HEK293 (cell line): ENCODE data around the gene PAIP1.

Experiments
- YY1 ChIP-seq: fragments of 450-650 bp; formaldehyde crosslinking; IDR thresholded peaks from 2 replicates; pipeline ENCODE4 v1.5.1; 2018; ENCODE audit warnings: missing biosample characterization, missing genetic modification characterization
- ZNF274 ChIP-seq, 2 experiments: fragments of 200-500 bp in 1 of 2; fragments of 450-650 bp in 1 of 2; sonication (Bioruptor generic) in 1 of 2; formaldehyde crosslinking in 1 of 2; IDR thresholded peaks; 2 replicates each; pipeline versions ENCODE4 v1.5.1 to v1.6.1; 2014 to 2016; ENCODE audit warnings: borderline replicate concordance in 1 of 2, inconsistent platforms in 1 of 2, low read length in 1 of 2, missing biosample characterization in 1 of 2, missing genetic modification characterization in 1 of 2
- ZNF530 ChIP-seq: fragments of 450-650 bp; formaldehyde crosslinking; IDR thresholded peaks from 2 replicates; pipeline ENCODE4 v1.5.1; 2016; ENCODE audit warnings: low read depth, missing biosample characterization, missing genetic modification characterization
- ZNF792 ChIP-seq: fragments of 450-650 bp; formaldehyde crosslinking; IDR thresholded peaks from 2 replicates; pipeline ENCODE4 v1.5.1; 2016; ENCODE audit warnings: missing biosample characterization, missing genetic modification characterization
- ZSCAN30 ChIP-seq: fragments of 450-650 bp; IDR thresholded peaks from 2 replicates; pipeline ENCODE4 v1.5.1; 2018; ENCODE audit warnings: missing biosample characterization, mild to moderate bottlenecking, missing genetic modification characterization, moderate library complexity
- TF ChIP-seq, protein P1 (sequence below): fragments of 450-650 bp; formaldehyde crosslinking; IDR thresholded peaks from 2 replicates; pipeline ENCODE4 v1.5.1; 2016; ENCODE audit warnings: missing biosample characterization, missing genetic modification characterization
- TF ChIP-seq, protein P2 (sequence below): fragments of 450-650 bp; formaldehyde crosslinking; IDR thresholded peaks from 2 replicates; pipeline ENCODE4 v1.5.1; 2016; ENCODE audit warnings: missing biosample characterization, missing genetic modification characterization
- TF ChIP-seq, protein P3 (sequence below): fragments of 450-650 bp; formaldehyde crosslinking; IDR thresholded peaks from 2 replicates; pipeline ENCODE4 v1.5.1; 2016; ENCODE audit warnings: missing biosample characterization, missing genetic modification characterization
- TF ChIP-seq, protein P4 (sequence below): fragments of 450-650 bp; formaldehyde crosslinking; IDR thresholded peaks from 2 replicates; pipeline ENCODE4 v1.5.1; 2016; ENCODE audit warnings: missing biosample characterization, missing genetic modification characterization

DNA sequence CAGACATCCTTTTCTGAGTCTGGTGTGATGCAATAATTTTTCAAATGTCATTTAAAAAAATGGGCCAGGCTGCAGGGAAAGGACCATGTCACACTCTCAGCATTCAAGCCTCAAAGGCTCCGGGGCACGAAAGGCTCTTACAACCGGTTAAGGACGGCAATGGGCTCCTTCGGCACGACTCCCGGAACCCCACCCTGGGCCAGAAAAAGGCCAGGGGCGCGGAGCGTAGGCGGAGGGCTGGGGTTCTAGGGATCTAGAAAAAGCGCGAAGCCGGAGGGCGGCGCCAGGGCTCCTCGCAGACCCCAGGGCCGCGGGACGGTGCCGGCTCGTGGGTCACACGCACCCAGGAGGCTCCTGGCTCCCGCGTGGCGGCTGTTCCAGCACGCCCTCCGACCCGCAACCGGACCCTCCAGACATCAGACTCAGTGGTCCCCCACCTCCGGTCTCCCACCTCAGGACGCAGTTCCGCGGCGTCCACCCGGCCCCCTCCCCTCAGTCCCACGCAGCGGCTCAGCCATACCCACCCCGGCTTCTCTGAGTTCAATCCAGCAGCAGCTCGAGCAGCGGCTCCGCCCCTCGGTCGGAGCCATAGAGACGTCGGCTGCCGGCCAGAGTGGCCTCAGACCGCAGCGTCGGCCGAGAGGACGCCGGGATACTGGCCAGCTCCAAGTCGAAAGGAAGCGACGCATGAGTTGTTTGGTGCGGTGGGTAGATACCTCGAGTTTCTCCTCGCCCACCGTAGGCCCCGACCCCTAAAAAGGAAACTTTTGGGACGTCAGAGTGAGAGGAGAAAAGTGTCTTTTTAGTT lies 73.4 kb downstream of the PAIP1 start, which contains the start of gene TMEM267:
- TF ChIP-seq, protein P1, sequence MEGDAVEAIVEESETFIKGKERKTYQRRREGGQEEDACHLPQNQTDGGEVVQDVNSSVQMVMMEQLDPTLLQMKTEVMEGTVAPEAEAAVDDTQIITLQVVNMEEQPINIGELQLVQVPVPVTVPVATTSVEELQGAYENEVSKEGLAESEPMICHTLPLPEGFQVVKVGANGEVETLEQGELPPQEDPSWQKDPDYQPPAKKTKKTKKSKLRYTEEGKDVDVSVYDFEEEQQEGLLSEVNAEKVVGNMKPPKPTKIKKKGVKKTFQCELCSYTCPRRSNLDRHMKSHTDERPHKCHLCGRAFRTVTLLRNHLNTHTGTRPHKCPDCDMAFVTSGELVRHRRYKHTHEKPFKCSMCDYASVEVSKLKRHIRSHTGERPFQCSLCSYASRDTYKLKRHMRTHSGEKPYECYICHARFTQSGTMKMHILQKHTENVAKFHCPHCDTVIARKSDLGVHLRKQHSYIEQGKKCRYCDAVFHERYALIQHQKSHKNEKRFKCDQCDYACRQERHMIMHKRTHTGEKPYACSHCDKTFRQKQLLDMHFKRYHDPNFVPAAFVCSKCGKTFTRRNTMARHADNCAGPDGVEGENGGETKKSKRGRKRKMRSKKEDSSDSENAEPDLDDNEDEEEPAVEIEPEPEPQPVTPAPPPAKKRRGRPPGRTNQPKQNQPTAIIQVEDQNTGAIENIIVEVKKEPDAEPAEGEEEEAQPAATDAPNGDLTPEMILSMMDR = peak; percentile 60
- TF ChIP-seq YY1 = peak; percentile 63
- TF ChIP-seq, protein P2, sequence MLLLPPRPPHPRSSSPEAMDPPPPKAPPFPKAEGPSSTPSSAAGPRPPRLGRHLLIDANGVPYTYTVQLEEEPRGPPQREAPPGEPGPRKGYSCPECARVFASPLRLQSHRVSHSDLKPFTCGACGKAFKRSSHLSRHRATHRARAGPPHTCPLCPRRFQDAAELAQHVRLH (tag by site-specific recombination) = no peak
- peak; percentile 79 for TF ChIP-seq ZSCAN30 (tag by site-specific recombination)
- TF ChIP-seq, protein P3, sequence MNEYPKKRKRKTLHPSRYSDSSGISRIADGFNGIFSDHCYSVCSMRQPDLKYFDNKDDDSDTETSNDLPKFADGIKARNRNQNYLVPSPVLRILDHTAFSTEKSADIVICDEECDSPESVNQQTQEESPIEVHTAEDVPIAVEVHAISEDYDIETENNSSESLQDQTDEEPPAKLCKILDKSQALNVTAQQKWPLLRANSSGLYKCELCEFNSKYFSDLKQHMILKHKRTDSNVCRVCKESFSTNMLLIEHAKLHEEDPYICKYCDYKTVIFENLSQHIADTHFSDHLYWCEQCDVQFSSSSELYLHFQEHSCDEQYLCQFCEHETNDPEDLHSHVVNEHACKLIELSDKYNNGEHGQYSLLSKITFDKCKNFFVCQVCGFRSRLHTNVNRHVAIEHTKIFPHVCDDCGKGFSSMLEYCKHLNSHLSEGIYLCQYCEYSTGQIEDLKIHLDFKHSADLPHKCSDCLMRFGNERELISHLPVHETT = no peak
- no peak for TF ChIP-seq ZNF274 (IDR thresholded peaks at IDR 0.05; ENCODE audit: low read length)
- no peak for TF ChIP-seq ZNF274 (tag by site-specific recombination; IDR thresholded peaks at IDR 0.05; ENCODE audit: borderline replicate concordance)
- TF ChIP-seq, protein P4, sequence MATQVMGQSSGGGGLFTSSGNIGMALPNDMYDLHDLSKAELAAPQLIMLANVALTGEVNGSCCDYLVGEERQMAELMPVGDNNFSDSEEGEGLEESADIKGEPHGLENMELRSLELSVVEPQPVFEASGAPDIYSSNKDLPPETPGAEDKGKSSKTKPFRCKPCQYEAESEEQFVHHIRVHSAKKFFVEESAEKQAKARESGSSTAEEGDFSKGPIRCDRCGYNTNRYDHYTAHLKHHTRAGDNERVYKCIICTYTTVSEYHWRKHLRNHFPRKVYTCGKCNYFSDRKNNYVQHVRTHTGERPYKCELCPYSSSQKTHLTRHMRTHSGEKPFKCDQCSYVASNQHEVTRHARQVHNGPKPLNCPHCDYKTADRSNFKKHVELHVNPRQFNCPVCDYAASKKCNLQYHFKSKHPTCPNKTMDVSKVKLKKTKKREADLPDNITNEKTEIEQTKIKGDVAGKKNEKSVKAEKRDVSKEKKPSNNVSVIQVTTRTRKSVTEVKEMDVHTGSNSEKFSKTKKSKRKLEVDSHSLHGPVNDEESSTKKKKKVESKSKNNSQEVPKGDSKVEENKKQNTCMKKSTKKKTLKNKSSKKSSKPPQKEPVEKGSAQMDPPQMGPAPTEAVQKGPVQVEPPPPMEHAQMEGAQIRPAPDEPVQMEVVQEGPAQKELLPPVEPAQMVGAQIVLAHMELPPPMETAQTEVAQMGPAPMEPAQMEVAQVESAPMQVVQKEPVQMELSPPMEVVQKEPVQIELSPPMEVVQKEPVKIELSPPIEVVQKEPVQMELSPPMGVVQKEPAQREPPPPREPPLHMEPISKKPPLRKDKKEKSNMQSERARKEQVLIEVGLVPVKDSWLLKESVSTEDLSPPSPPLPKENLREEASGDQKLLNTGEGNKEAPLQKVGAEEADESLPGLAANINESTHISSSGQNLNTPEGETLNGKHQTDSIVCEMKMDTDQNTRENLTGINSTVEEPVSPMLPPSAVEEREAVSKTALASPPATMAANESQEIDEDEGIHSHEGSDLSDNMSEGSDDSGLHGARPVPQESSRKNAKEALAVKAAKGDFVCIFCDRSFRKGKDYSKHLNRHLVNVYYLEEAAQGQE (tag by site-specific recombination) = no peak
- TF ChIP-seq ZNF530 (tag by site-specific recombination) = peak; percentile 84; the same call in 1 of the 2 replicates
- TF ChIP-seq ZNF792 = no peak
